Lower lobe of right lung (tissue), 2 donors: ENCODE measurements around the gene WDR17. TPM values are rescaled to one million over a fixed set of nuclear protein-coding genes. Genes with fewer than 3 reads are reported as not detected.

Source experiments
- ATAC-seq, 2 donors: fragments of 200-7000 bp; cut with Tn5 transposase; one replicate each; pipeline ENCODE4 v1.9.1; 2020 to 2022; ENCODE audit warnings: mild to moderate bottlenecking in 2 of 2, moderate library complexity in 2 of 2
- DNase-seq: peaks from one replicate; pipeline ENCODE4 v3.0.0-alpha.2; 2020
- H3K27ac ChIP-seq: fragments of 200-600 bp; one replicate; pipeline ENCODE4 v1.8.0; 2022
- H3K27me3 ChIP-seq: fragments of 200-600 bp; one replicate; pipeline ENCODE4 v1.8.0; 2022; ENCODE audit warnings: low read depth
- H3K36me3 ChIP-seq: fragments of 200-600 bp; one replicate; pipeline ENCODE4 v1.8.0; 2022; ENCODE audit warnings: mild to moderate bottlenecking
- H3K4me1 ChIP-seq: fragments of 200-600 bp; one replicate; pipeline ENCODE4 v1.8.0; 2022
- H3K4me3 ChIP-seq: fragments of 200-600 bp; one replicate; pipeline ENCODE4 v1.8.0; 2022; ENCODE audit warnings: mild to moderate bottlenecking
- H3K9me3 ChIP-seq: fragments of 200-600 bp; one replicate; pipeline ENCODE4 v1.8.0; 2022
- CTCF ChIP-seq: fragments of 200-600 bp; IDR thresholded peaks from one replicate; pipeline ENCODE4 v1.8.0; 2022; ENCODE audit warnings: antibody characterized with exemption, mild to moderate bottlenecking
- intact Hi-C: fragments of 100-400 bp; cut with DNase I; formaldehyde crosslinking; loops from one replicate; pipeline ENCODE4 v1.11.0; 2022
- total RNA-seq: library from RNA; stranded (reverse); fragmentation: NEBNext Ultra II Directional; extraction: Animal tissue kit (Norgen Biotek cat#: 25700); gene quantifications from one replicate; pipeline ENCODE4 v1.2.1, GENCODE V29; 2021
- donor health status: DM: no; HTN: yes; CAD: no; lungs with severe emphysema.

WDR17 gene
- total RNA-seq, 1 donor from 2014 or later, result 5.6 TPM

DNA sequence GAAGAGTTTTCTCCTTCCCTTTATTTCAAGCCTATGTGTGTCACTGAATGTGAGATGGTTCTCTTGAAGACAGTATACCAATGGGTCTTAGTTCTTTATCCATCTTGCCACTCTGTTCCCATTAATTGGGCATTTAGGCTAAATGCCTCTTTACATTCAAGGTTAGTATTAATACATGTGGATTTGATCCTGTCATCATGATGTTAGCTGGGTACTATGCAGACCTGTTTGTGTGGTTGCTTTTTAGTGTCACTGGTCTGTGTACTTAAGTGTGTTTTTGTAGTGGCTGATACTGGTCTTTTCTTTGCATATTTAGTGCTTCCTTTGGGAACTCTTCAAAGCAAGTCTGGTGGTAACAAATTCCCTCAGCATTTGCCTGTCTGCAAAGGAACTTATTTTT lies 23.4 kb upstream of the WDR17 start:
- DNase-seq (no peak), ATAC-seq (no peak)
- Histone ChIP-seq H3K27ac (no peak overlapping the region), H3K27me3 (no peaks in the 10 kb centered on the region), H3K36me3 (no peaks in the 10 kb centered on the region), H3K4me1 (no peaks in the 10 kb centered on the region), H3K4me3 (no peak overlapping the region), H3K9me3 (no peaks in the 10 kb centered on the region)
- intact Hi-C loops, result no loop called here
- no peak for TF ChIP-seq CTCF

GRCh38 chr4:176043838-176044588 lies 21.6 kb upstream of the WDR17 start:
- Histone ChIP-seq H3K9me3 (no peaks in the 10 kb centered on the region), H3K27ac (no peak overlapping the region), H3K36me3 (no peaks in the 10 kb centered on the region), H3K4me1 (no peaks in the 10 kb centered on the region), H3K27me3 (no peaks in the 10 kb centered on the region), H3K4me3 (no peak overlapping the region)
- ATAC-seq (peak in 1 of 2 donors; percentile 34), DNase-seq (no peak)
- no peak for TF ChIP-seq CTCF
- intact Hi-C loops, result no loop called here

GRCh38 chr4:176044589-176044951 lies 21.1 kb upstream of the WDR17 start:
- no peak for DNase-seq
- no peaks in the 10 kb centered on the region for H3K27me3 ChIP-seq
- no peaks in the 10 kb centered on the region for H3K36me3 ChIP-seq
- no peak for TF ChIP-seq CTCF
- peak in 1 of 2 donors; percentile 50 for ATAC-seq
- no peak overlapping the region for H3K27ac ChIP-seq
- intact Hi-C loops, result no loop called here
- no peaks in the 10 kb centered on the region for H3K9me3 ChIP-seq
- H3K4me3 ChIP-seq, result no peak overlapping the region
- no peaks in the 10 kb centered on the region for H3K4me1 ChIP-seq

DNA sequence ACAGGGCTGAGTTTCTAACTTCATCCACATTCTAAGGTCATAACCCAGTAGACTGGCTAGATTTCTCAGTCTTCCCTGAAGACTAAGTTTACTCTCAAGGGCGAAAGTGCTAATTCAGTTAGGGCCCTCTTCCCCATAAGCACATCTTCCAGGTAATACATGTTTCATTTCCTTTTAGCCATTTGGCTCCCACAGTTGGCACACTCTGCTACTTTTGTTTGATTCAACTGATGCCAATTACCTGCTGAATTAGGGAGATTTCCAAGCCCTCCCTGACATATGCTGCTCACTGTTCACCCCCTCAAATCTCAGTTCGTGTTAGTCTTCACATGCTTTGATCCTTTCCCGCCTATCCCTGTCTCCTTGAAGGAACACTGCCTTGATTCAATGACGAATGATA lies 17.0 kb upstream of the WDR17 start:
- Histone ChIP-seq H3K27me3 (no peaks in the 10 kb centered on the region), H3K4me1 (no peaks in the 10 kb centered on the region), H3K27ac (no peak overlapping the region), H3K36me3 (no peaks in the 10 kb centered on the region), H3K4me3 (no peak overlapping the region), H3K9me3 (no peaks in the 10 kb centered on the region)
- no peak for TF ChIP-seq CTCF
- no peak for DNase-seq
- ATAC-seq, result no peak
- intact Hi-C loops, result no loop called here

GRCh38 chr4:176052744-176053143 lies 12.9 kb upstream of the WDR17 start:
- ATAC-seq, result no peak
- Histone ChIP-seq H3K27me3 (no peaks in the 10 kb centered on the region), H3K4me1 (no peaks in the 10 kb centered on the region), H3K36me3 (no peaks in the 10 kb centered on the region), H3K4me3 (no peak overlapping the region), H3K9me3 (no peaks in the 10 kb centered on the region), H3K27ac (no peak overlapping the region)
- intact Hi-C loops, result no loop called here
- no peak for TF ChIP-seq CTCF
- no peak for DNase-seq
